T-helper 9 cell (primary cell): ENCODE data around the gene BRPF1.

Source experiments
- DNase-seq: peaks from one replicate; pipeline ENCODE4 v3.0.0-alpha.2; 2020

The BRPF1 gene

GRCh38 chr3:9739181-9739580 is 7.6 kb downstream of the BRPF1 start:
- no peak for DNase-seq

GRCh38 chr3:9742560-9742959 is 11.0 kb downstream of the BRPF1 start:
- no peak for DNase-seq

- DNase-seq: no peak
These were observed 12.0 kb downstream of the BRPF1 start for GRCh38 chr3:9743548-9743947.

GRCh38 chr3:9744162-9744561 is 12.6 kb downstream of the BRPF1 start:
- DNase-seq: no peak

- DNase-seq: no peak
These were observed 14.0 kb downstream of the BRPF1 start for GRCh38 chr3:9745521-9745920.

- no peak for DNase-seq
These were observed 14.8 kb downstream of the BRPF1 start for GRCh38 chr3:9746330-9746729.

GRCh38 chr3:9747267-9747666 is 15.7 kb downstream of the BRPF1 start:
- DNase-seq: no peak

GRCh38 chr3:9748031-9748430 is 16.5 kb downstream of the BRPF1 start:
- DNase-seq: no peak

GRCh38 chr3:9749296-9749644 is 17.7 kb downstream of the BRPF1 start:
- DNase-seq: no peak

GRCh38 chr3:9749645-9750555 is 18.4 kb downstream of the BRPF1 start, which contains the start of gene OGG1:
OGG1 (plus strand) TSS chr3:9749952; CDS start chr3:9750287, 335 bp downstream.
- peak; percentile 92 for DNase-seq

- DNase-seq: no peak
These were observed 19.2 kb downstream of the BRPF1 start for GRCh38 chr3:9750556-9751411.

- DNase-seq: no peak
These were observed 23.1 kb downstream of the BRPF1 start for GRCh38 chr3:9754678-9755077.

- no peak for DNase-seq
These were observed 25.9 kb downstream of the BRPF1 start for GRCh38 chr3:9757427-9757826.

GRCh38 chr3:9760779-9761505 is 29.4 kb downstream of the BRPF1 start:
- no peak for DNase-seq

GRCh38 chr3:9761919-9762318 is 30.4 kb downstream of the BRPF1 start:
- DNase-seq: no peak

GRCh38 chr3:9762871-9763270 is 31.3 kb downstream of the BRPF1 start:
- no peak for DNase-seq

- DNase-seq: no peak
These were observed 34.3 kb downstream of the BRPF1 start for GRCh38 chr3:9765865-9766264.

- no peak for DNase-seq
These were observed 35.9 kb downstream of the BRPF1 start for GRCh38 chr3:9767418-9767817.

GRCh38 chr3:9768141-9768775 is 36.7 kb downstream of the BRPF1 start:
- DNase-seq: no peak

- DNase-seq: no peak
These were observed 37.5 kb downstream of the BRPF1 start for GRCh38 chr3:9769012-9769411.

GRCh38 chr3:9769426-9770275 is 38.1 kb downstream of the BRPF1 start, which contains the start of gene CAMK1:
CAMK1 (minus strand) TSS chr3:9769947; CDS start chr3:9767749, 2,198 bp downstream.
- DNase-seq: peak; percentile 42
